Measurements from ENCODE around the gene SOX6.
"Not testable (repeated sequence)": the region's sequence is repeated elsewhere in the genome, so short reads cannot be mapped to it uniquely, and the experiment has no call there.

Gene SOX6

GRCh38 chr11:16078936-16079335 is 277.4 kb downstream of the SOX6 start:
- no peaks in the 10 kb centered on the region for H3K27me3 ChIP-seq (replicated peaks; ENCODE audit: insufficient read depth, low read length)
- DNase-seq: no peak
- no peak overlapping the region for H3K4me3 ChIP-seq (ENCODE audit: low read length)
- no peaks in the 10 kb centered on the region for H3K36me3 ChIP-seq (replicated peaks; ENCODE audit: insufficient read depth, low read length)
- H3K27ac ChIP-seq (ENCODE audit: low read length): no peak overlapping the region
- H3F3A ChIP-seq (ENCODE audit: insufficient read depth, low read length): no peaks in the 10 kb centered on the region
- H3K4me1 ChIP-seq (ENCODE audit: low read length): no peaks in the 10 kb centered on the region
- no peak overlapping the region for H3K9ac ChIP-seq (ENCODE audit: low read length)
- no peak overlapping the region for H2AFZ ChIP-seq (ENCODE audit: low read length)
- H3K79me2 ChIP-seq (ENCODE audit: low read length): no peaks in the 10 kb centered on the region
- no peak overlapping the region for H3K4me2 ChIP-seq (ENCODE audit: low read depth, low read length)
- no peaks in the 10 kb centered on the region for H3K9me2 ChIP-seq (replicated peaks; ENCODE audit: insufficient read depth, low read length)
- TF ChIP-seq EZH2phosphoT487 (IDR thresholded peaks at IDR 0.05; ENCODE audit: low read length): no peak
- no peak for TF ChIP-seq EZH2 (optimal IDR thresholded peaks at IDR 0.05; ENCODE audit: low read depth, low read length)
- no peak for TF ChIP-seq CTCF (IDR thresholded peaks at IDR 0.05; ENCODE audit: low read length)
- no peaks in the 10 kb centered on the region for H4K20me1 ChIP-seq (ENCODE audit: insufficient read depth, low read length)
- no peaks in the 10 kb centered on the region for H3K9me3 ChIP-seq (replicated peaks; ENCODE audit: insufficient read depth, low read length)

GRCh38 chr11:16070573-16070972 is 285.8 kb downstream of the SOX6 start:
- Histone ChIP-seq H2AFZ (ENCODE audit: low read length) (no peak overlapping the region), H3K36me3 (replicated peaks; ENCODE audit: insufficient read depth, low read length) (no peaks in the 10 kb centered on the region), H3K9ac (ENCODE audit: low read length) (no peak overlapping the region), H3K4me1 (ENCODE audit: low read length) (no peaks in the 10 kb centered on the region), H3K27ac (ENCODE audit: low read length) (no peak overlapping the region), H3K4me2 (ENCODE audit: low read depth, low read length) (no peak overlapping the region), H3K9me2 (replicated peaks; ENCODE audit: insufficient read depth, low read length) (no peaks in the 10 kb centered on the region), H3K27me3 (replicated peaks; ENCODE audit: insufficient read depth, low read length) (no peaks in the 10 kb centered on the region), H4K20me1 (ENCODE audit: insufficient read depth, low read length) (no peaks in the 10 kb centered on the region), H3F3A (ENCODE audit: insufficient read depth, low read length) (no peaks in the 10 kb centered on the region), H3K79me2 (ENCODE audit: low read length) (no peaks in the 10 kb centered on the region), H3K4me3 (ENCODE audit: low read length) (no peak overlapping the region), H3K9me3 (replicated peaks; ENCODE audit: insufficient read depth, low read length) (no peaks in the 10 kb centered on the region)
- TF ChIP-seq EZH2 (optimal IDR thresholded peaks at IDR 0.05; ENCODE audit: low read depth, low read length): no peak
- no peak for TF ChIP-seq EZH2phosphoT487 (IDR thresholded peaks at IDR 0.05; ENCODE audit: low read length)
- no peak for TF ChIP-seq CTCF (IDR thresholded peaks at IDR 0.05; ENCODE audit: low read length)
- DNase-seq: no peak

GRCh38 chr11:16067268-16067667 is 289.1 kb downstream of the SOX6 start:
- H3F3A ChIP-seq (ENCODE audit: insufficient read depth, low read length); H3K9ac ChIP-seq (ENCODE audit: low read length); H3K27ac ChIP-seq (ENCODE audit: low read length); H3K36me3 ChIP-seq (replicated peaks; ENCODE audit: insufficient read depth, low read length); H3K79me2 ChIP-seq (ENCODE audit: low read length); H3K4me1 ChIP-seq (ENCODE audit: low read length); H3K9me3 ChIP-seq (replicated peaks; ENCODE audit: insufficient read depth, low read length); H3K9me2 ChIP-seq (replicated peaks; ENCODE audit: insufficient read depth, low read length); H4K20me1 ChIP-seq (ENCODE audit: insufficient read depth, low read length); H3K27me3 ChIP-seq (replicated peaks; ENCODE audit: insufficient read depth, low read length); H3K4me2 ChIP-seq (ENCODE audit: low read depth, low read length); H2AFZ ChIP-seq (ENCODE audit: low read length); H3K4me3 ChIP-seq (ENCODE audit: low read length); DNase-seq: not testable (repeated sequence)

GRCh38 chr11:16059332-16059731 is 297.0 kb downstream of the SOX6 start:
- Histone ChIP-seq H2AFZ (ENCODE audit: low read length) (no peak overlapping the region; the same call in 1 of the 2 replicates), H3K4me3 (ENCODE audit: low read length) (no peak overlapping the region), H3K27me3 (replicated peaks; ENCODE audit: insufficient read depth, low read length) (no peaks in the 10 kb centered on the region), H3K36me3 (replicated peaks; ENCODE audit: insufficient read depth, low read length) (no peaks in the 10 kb centered on the region), H3K79me2 (ENCODE audit: low read length) (no peaks in the 10 kb centered on the region), H3K4me1 (ENCODE audit: low read length) (no peaks in the 10 kb centered on the region), H3K27ac (ENCODE audit: low read length) (no peak overlapping the region), H3K9me3 (replicated peaks; ENCODE audit: insufficient read depth, low read length) (no peaks in the 10 kb centered on the region), H3K9me2 (replicated peaks; ENCODE audit: insufficient read depth, low read length) (no peaks in the 10 kb centered on the region), H3K4me2 (ENCODE audit: low read depth, low read length) (no peak overlapping the region), H3F3A (ENCODE audit: insufficient read depth, low read length) (no peaks in the 10 kb centered on the region), H4K20me1 (ENCODE audit: insufficient read depth, low read length) (no peaks in the 10 kb centered on the region), H3K9ac (ENCODE audit: low read length) (no peak overlapping the region)
- DNase-seq: no peak
- TF ChIP-seq EZH2 (optimal IDR thresholded peaks at IDR 0.05; ENCODE audit: low read depth, low read length): no peak
- TF ChIP-seq EZH2phosphoT487 (IDR thresholded peaks at IDR 0.05; ENCODE audit: low read length): no peak
- TF ChIP-seq CTCF (IDR thresholded peaks at IDR 0.05; ENCODE audit: low read length): no peak

All from MM.1S (cell line).